Nephron progenitor cell (in vitro differentiated cells): ENCODE results near the gene KANSL1.

Experiments
- DNase-seq: peaks from one replicate; pipeline ENCODE4 v3.0.0; 2021
- H3K27ac Mint-ChIP-seq: 2 replicates; pipeline ENCODE4 v1.8.0; 2021; ENCODE audit warnings: mild to moderate bottlenecking, moderate library complexity, mixed read lengths
- H3K27me3 Mint-ChIP-seq: 2 replicates; pipeline ENCODE4 v1.8.0; 2021; ENCODE audit warnings: mild to moderate bottlenecking, low read depth, mixed read lengths; ENCODE audit not compliant: poor library complexity
- H3K36me3 Mint-ChIP-seq: 2 replicates; pipeline ENCODE4 v1.8.0; 2021; ENCODE audit warnings: low read depth, mixed read lengths
- H3K4me1 Mint-ChIP-seq: 2 replicates; pipeline ENCODE4 v1.8.0; 2021; ENCODE audit warnings: mixed read lengths
- H3K4me3 Mint-ChIP-seq: 2 replicates; pipeline ENCODE4 v1.8.0; 2021; ENCODE audit warnings: mild to moderate bottlenecking, moderate library complexity, mixed read lengths
- H3K9me3 Mint-ChIP-seq: 2 replicates; pipeline ENCODE4 v1.8.0; 2021; ENCODE audit warnings: mild to moderate bottlenecking, moderate library complexity, mixed read lengths
- CTCF ChIP-seq: fragments of 200-600 bp; sonication (generic); IDR thresholded peaks from 2 replicates; pipeline ENCODE4 v1.5.0; 2021; ENCODE audit warnings: antibody characterized with exemption

KANSL1 gene

GRCh38 chr17:46163929-46164594, 29.2 kb downstream of the KANSL1 start:
- Mint-ChIP-seq H3K27ac (peak overlapping the region; percentile 9), H3K9me3 (peaks cover 9% of the 10 kb centered on the region), H3K27me3 (no peaks in the 10 kb centered on the region), H3K4me1 (peaks cover 47% of the 10 kb centered on the region), H3K36me3 (peaks cover 78% of the 10 kb centered on the region), H3K4me3 (no peak overlapping the region)
- DNase-seq, result no peak
- TF ChIP-seq CTCF, result no peak

GRCh38 chr17:46163316-46163715, 29.9 kb downstream of the KANSL1 start:
- Mint-ChIP-seq H3K36me3 (peaks cover 70% of the 10 kb centered on the region), H3K27ac (peak overlapping the region; percentile 9), H3K4me1 (peaks cover 53% of the 10 kb centered on the region), H3K4me3 (no peak overlapping the region), H3K27me3 (no peaks in the 10 kb centered on the region), H3K9me3 (peaks cover 9% of the 10 kb centered on the region)
- no peak for DNase-seq
- no peak for TF ChIP-seq CTCF

- no peak overlapping the region for H3K4me3 Mint-ChIP-seq
- H3K27ac Mint-ChIP-seq, result peak overlapping the region; percentile 4
- DNase-seq, result no peak
- no peaks in the 10 kb centered on the region for H3K27me3 Mint-ChIP-seq
- peaks cover 9% of the 10 kb centered on the region for H3K9me3 Mint-ChIP-seq
- peaks cover 51% of the 10 kb centered on the region for H3K4me1 Mint-ChIP-seq
- peaks cover 66% of the 10 kb centered on the region for H3K36me3 Mint-ChIP-seq
- no peak for TF ChIP-seq CTCF
These were observed 30.4 kb downstream of the KANSL1 start for GRCh38 chr17:46162866-46163265.

GRCh38 chr17:46160169-46160568, 33.1 kb downstream of the KANSL1 start:
- H3K4me1 Mint-ChIP-seq, result peaks cover 64% of the 10 kb centered on the region
- DNase-seq, result no peak

GRCh38 chr17:46159686-46160085, 33.5 kb downstream of the KANSL1 start:
- no peaks in the 10 kb centered on the region for H3K27me3 Mint-ChIP-seq
- H3K4me1 Mint-ChIP-seq, result peaks cover 62% of the 10 kb centered on the region
- no peak for TF ChIP-seq CTCF
- DNase-seq, result no peak
- H3K36me3 Mint-ChIP-seq, result peaks cover 51% of the 10 kb centered on the region
- H3K9me3 Mint-ChIP-seq, result peaks cover 9% of the 10 kb centered on the region
- H3K4me3 Mint-ChIP-seq, result no peak overlapping the region
- H3K27ac Mint-ChIP-seq, result no peak overlapping the region

More at GRCh38 chr17:46160169-46160568, 33.1 kb downstream of the KANSL1 start:
- Mint-ChIP-seq H3K27ac (peak overlapping the region; percentile 21), H3K4me3 (no peak overlapping the region), H3K27me3 (no peaks in the 10 kb centered on the region), H3K9me3 (peaks cover 9% of the 10 kb centered on the region), H3K36me3 (peaks cover 54% of the 10 kb centered on the region)
- no peak for TF ChIP-seq CTCF
